ENCODE measurements around the gene RIMKLA. TPM values are rescaled to one million over a fixed set of nuclear protein-coding genes. Genes with fewer than 3 reads are reported as not detected.

RIMKLA gene
- total RNA-seq, 1 experiment from 2014 or later, result 0.85 TPM

DNA sequence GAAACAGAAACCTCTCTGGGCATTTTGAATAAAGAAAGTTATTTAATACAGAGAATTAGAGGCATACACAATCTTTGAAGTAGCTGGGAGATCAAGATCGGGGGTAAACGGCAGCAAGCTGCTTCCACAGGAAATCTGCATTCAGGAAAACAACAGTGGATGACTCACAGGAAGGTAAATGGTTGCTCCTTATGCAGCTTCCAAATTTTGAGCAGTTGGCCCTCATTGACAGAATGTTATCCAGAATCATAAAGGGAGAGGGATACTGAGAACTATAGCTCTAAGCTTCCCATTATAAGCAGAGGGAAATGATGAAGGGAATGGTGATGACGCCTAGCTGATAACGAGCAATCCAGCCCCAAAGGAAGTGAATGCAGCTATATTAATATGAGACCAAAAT lies 46.6 kb downstream of the RIMKLA start:
- no peak for DNase-seq (ENCODE audit: low spot score)

DNA sequence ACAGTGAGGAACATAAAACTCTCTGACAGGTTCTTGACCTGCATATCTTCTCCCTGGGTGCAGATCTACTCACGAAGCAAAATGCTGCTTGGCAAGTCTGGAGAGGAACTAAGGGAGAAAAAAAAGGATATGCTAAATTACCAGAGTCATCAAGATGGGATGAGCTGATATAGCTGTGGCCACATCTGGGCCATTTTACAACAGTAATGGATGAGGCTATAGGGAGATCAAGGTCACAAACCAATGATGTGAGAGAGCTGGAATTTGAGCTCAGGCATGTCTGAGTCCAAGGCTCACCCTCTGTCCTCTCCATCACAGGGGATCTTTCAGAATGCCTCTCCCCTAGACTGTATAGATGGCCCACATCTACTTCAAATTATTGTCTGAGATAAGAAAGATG lies 49.0 kb downstream of the RIMKLA start:
- DNase-seq (ENCODE audit: low spot score), result no peak

DNA sequence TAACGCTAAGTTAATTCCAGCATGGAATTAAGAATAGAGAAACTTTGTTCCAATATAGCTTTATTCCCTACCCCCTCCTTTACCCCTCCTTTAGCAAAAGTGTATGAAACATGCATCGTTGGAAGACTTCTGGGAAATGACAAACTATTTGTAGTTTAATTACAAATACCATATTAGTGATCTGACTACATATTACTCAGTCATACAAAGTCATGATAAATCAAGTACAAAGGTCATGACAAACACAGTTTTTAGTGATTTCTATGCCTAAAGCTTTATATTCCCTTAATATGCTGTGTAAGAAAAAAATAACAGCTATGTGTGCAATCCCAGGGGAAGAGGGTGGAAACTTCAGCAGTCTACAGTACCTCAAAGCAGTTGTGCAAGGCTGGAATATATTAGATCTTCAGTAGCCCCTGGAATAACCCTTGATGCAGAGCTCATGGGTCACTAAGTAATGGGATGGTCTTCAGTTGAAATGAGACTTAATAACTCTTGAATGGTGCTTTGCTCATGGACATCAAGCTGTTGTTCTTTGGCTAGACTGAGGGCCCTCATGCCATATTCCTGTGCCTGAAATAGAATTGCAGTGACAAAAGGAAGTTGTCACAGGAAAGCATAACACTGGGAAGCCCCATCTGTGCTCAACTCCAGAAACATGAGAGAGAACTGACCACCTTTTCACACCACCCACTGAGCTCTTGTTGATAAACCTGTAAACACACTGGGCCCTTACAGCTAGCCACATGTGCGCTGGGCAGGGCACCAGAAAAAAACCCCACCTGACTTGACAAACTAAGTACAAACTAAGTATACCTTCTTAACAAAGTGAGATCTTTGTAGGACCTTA lies 49.9 kb downstream of the RIMKLA start:
- no peak for DNase-seq (ENCODE audit: low spot score)

DNA sequence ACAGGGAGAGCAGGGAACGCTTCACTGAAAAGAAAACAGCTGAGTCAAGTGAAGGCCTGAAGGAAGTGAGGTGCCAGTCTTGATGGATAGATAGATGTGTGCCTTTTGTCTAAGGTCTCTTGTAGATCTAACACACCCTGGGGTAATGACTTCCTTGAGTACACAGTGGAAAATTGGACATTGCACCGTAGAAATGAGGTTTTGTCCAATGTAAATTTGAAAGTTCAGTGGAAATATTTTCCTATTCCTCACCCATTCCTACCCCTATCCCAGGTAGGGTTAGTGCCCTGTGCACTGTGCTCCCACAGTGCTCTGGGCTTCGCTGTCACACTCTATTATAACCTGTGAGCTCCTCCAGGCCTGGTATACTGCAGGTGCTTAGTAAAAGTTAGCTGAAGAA lies 50.9 kb downstream of the RIMKLA start:
- no peak for DNase-seq (ENCODE audit: low spot score)

DNA sequence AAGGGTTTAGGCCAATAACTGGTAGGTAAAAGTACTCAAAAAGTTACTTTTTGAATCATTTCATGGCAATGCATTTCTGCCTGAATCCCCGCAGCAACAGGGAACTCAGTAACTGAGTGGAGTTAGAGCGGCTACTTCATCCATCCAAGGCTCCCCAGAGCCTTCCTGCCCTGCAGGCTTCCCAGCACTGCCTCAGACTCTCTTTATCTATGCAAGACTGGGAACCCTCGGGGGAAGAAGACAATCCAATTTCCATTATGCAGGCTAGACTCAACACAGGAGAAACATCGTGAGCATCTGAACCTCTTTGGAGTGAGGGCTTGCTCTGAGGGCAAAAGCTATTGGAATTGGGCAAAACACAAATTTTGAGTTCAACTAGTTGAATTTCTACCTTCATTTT lies 52.1 kb downstream of the RIMKLA start:
- DNase-seq (ENCODE audit: low spot score), result no peak

DNA sequence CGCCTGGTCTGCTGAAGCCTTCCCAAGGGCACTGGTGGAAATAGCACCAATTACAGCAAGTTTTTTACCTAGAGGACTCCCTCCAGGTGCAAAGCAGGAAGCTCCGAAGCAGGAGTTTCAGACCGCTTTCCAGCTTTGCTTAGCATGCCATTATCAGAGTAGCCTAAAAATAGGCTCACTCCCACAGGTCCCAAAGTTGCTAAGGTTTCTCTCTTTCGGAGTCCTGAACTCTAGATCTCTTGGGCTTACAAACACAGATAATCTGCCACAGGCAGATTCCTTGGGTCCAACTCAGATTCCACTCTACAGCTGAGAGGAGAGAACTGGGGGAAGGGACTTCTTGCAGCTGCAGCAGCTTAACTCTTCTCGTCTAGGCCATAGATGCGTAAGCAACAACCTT lies 52.8 kb downstream of the RIMKLA start:
- no peak for DNase-seq (ENCODE audit: low spot score)

DNA sequence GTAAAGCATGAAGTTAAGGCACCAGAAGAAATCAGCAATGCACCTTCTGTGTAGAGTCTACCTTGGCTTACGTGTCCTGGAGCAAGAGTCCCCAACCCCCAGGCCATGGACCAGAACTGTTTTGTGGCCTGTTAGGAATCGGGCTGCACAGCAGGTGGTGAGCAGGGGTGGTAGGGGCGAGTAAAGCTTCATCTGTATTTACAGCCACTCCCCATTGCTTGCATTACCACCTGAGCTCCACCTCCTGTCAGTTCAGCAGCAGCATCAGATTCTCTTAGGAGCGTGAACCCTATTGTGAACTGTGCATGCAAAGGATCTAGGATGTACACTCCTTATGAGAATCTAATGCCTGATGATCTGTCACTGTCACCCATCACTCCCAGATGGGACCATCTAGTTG lies 53.7 kb downstream of the RIMKLA start:
- DNase-seq (ENCODE audit: low spot score), result no peak

DNA sequence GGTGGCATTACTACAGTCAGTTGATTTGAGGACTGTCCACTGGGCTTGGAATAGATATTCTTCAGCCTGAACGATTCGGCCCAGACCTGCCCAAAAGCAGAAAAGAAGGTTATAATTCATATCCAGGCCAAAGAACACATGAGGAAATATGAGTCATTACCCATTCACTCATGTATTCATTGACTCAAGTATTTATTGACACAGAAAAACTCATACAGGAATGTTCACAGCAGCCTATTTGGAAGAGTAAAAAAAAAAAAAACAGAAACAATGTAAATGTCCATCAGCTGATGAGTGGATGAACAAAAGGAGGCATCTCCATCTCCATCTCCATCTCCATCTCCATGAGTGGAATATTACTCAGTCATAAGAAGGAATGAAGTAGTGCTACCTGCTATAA lies 59.3 kb downstream of the RIMKLA start:
- no peak for DNase-seq (ENCODE audit: low spot score)

DNA sequence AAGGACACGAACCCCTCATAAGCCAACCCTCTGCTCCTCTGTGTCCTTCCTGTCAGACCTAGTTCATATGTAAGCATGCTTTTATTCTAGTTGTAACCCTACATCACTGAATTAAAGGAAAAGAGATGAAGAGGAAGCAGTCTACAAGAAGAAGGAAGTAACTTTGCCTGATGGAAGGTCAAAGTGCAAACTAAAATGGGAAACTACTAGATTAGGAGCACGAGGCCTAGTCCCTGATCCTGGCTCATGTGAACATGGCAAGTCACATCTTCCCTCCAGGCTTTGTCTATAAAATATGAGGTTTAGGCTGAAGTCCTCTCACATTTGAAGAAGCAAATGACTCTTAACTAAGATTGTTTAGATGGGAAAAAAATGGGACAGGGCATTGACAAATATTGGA lies 62.1 kb downstream of the RIMKLA start:
- DNase-seq (ENCODE audit: low spot score), result no peak

DNA sequence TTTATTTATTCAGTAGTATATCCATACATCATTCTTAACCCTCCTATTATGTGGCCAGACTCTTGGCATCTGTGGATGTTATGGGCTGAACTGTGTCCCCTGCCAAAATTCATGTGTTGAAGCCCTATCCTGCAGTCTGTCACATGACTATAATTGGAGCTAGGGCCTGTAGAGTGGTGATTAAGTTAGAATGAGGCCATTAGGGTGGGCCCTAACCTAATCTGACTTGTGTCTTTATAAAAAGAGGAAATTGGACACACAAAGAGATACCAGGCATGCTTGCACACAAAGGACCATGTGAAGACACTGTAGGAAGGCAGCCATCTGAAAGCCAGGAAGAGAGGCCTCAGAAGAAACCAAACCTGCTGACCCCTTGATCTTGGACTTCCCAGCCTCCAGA lies 68.7 kb downstream of the RIMKLA start:
- no peak for DNase-seq (ENCODE audit: low spot score)

DNA sequence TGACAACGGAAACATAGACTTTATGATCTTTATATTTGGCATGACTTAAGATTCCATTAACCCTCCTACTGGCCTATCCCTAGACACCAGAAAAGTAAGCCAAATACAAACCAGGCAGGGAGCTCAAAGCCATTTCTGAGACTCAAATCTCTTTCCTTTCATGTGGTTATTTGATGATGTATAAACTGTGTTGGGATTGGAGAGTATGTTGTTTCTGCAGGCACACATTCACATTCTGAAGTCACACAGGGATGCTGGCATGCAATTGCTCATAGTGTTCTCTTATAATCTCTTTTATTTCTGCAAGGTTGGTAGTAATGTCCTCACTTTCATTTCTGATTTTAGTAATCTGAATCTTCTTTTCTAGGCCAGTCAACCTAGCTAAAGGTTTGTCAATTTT lies 69.5 kb downstream of the RIMKLA start:
- DNase-seq (ENCODE audit: low spot score), result no peak

DNA sequence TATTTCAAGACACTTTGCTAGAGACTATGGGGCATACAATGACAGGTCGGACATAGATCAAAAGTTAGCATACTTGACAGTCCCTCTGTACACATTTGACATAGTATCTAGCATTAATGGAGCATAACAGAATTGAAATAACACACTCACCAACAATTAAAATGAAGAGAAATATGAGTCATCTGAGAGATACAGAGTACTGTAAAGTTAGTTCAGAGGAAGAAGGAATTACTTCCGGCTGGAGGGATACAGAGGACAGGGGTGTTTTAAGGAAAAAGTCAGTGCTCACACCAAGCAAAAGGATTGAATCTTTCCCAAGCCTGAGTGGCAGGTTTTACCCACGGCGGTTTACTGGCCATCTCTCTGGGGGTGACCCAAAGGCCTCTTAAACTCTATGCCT lies 72.8 kb downstream of the RIMKLA start:
- no peak for DNase-seq (ENCODE audit: low spot score)

DNA sequence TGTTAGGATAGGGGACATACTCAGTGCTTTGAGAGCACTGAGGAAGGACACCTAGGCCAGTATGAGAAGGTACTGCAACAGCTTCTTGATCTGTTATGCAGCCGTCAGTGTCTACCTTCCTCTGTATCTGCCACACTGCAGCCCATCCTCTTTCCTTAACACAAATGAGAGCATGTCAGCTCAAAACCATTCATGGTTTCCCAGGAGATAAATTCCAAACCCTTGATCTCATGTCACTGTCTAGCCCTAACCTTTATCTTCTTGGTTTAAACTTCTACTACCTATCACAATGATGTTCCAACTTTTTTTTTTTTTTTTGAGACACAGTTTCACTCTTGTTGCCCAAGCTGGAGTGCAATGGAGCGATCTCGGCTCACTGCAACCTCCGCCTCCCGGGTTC lies 73.8 kb downstream of the RIMKLA start:
- no peak for DNase-seq (ENCODE audit: low spot score)

DNA sequence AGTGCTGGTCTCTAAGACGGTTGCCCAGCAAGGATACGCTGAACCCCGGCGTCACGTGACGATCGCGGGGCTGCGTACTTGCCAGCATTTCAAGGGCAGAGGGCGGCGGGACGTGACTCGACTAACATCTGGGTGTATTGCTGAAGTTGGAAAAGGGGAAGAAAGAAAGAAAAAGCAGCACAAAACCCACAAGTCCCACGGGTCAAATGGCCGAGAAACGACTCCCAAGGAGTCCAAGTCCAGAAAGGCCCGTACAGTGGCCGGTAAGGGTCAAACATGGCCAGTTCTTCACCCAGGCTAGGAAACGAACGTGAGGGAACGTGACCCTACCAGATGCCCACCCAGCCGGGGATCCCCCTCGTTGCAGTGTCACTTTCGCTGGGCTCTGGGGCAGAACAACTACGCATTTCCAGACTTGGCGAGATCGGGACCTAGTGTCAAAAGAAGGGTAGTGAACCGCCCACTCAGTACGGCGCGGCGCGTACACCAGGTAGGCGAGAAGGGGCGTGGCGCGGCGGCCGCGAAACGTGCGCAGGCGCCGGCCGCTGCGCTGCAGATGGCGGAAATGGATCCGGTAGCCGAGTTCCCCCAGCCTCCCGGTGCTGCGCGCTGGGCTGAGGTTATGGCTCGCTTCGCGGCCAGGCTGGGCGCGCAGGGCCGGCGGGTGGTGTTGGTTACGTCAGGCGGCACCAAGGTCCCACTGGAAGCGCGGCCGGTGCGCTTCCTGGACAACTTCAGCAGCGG lies 75.6 kb downstream of the RIMKLA start, which contains the start of the genes PPCS and ZMYND12:
Gene PPCS (plus strand): TSS at position 534 of the 744 bp plus-strand sequence. CDS start 23 bp downstream, at position 557.
Gene ZMYND12 (minus strand): TSS at position 13 of the 744 bp plus-strand sequence. CDS start 25 bp downstream, outside the sequence.
- DNase-seq (ENCODE audit: low spot score), result peak; percentile 84

DNA sequence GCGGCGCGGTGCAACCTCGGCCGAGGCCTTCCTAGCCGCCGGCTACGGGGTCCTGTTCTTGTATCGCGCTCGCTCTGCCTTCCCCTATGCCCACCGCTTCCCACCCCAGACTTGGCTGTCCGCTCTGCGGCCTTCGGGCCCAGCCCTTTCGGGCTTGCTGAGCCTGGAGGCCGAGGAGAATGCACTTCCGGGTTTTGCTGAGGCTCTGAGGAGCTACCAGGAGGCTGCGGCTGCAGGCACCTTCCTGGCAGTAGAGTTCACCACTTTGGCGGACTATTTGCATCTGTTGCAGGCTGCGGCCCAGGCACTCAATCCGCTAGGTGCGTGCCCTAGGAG lies 76.1 kb downstream of the RIMKLA start:
- DNase-seq (ENCODE audit: low spot score), result peak; percentile 36

DNA sequence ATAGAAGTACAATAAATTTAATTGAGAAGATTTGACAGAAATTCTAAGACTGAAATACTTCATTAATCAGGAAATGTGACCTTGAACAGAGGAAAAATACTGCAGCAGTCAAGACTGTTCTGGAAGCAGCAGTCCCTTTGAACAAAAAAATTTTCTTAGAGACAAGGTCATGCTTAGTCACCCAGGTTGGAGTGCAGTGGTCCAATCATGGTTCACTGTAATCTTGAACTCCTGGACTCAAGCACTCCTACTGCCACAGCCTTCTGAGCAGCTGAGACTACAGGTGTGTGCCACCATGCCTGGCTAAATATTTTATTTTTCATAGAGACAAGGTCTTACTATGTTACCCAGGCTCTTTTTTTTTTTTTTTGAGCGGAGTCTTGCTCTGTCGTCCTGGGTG lies 80.6 kb downstream of the RIMKLA start:
- no peak for DNase-seq (ENCODE audit: low spot score)

DNA sequence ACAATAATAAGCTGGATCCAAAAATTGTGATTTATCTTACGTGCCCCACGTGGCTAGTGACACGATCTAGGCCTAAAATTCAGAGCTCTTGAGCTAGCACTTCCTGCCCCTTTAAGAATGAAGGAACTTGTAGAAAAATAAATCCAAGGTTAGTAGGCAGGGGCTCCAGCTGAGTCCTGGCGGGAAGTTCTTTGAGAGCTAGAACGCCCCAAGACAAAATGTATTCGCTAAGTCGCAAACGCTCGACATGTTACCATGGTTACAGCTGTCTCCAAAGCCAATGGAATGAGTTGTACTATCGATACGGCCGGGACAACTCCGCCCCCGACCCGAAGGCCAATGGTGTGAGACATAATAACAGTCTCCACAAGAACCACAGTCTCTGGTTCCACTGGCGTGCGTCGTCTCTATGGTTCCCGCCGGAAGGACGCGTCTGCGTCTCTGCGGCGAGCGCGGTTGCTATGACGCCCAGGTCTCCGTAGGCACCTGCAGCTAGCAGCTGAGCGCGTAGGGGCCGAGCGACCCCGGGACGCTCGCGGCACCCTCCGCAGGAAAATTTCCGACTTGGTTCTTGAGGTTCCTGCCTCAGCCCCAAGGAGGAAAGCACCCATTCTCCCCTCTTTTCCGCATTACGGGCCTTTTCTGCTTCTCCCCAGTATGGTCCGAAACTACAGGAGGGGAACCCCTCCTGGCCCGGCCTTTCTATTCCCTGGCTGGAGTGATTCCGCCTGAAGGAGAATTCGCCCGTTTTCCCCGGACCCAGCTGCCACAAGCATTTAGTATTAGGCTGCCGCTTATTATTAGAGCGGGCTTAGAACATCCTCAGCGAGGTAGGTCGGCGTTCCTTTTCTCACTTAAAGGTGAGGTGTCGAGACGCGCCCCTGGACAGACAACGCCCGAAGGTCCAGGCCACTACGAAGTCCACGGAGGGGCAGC lies 82.5 kb downstream of the RIMKLA start, which contains the start of gene CCDC30:
Gene CCDC30 (plus strand): TSS at position 459 of the 936 bp plus-strand sequence. CDS start 17,266 bp downstream, outside the sequence.
- DNase-seq (ENCODE audit: low spot score), result peak; percentile 100

DNA sequence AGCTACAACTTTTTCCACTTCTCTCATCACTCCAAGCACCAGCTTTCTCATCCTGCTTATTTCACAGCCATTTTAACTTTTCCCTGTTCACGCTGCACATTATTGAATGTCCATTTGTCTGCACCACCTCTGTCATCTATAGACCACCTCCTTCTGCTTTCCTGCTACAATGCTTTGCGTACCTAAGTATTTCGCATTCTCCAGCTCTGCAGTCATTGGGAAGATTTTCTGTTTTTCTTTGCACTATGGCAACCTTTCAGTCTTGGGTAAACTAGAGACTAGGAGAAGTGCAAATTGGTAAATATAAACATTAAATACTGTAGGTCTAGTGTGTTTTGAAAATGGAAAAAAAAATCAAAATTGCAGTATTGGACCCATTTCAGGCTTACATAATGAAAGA lies 83.3 kb downstream of the RIMKLA start:
- no peak for DNase-seq (ENCODE audit: low spot score)

DNA sequence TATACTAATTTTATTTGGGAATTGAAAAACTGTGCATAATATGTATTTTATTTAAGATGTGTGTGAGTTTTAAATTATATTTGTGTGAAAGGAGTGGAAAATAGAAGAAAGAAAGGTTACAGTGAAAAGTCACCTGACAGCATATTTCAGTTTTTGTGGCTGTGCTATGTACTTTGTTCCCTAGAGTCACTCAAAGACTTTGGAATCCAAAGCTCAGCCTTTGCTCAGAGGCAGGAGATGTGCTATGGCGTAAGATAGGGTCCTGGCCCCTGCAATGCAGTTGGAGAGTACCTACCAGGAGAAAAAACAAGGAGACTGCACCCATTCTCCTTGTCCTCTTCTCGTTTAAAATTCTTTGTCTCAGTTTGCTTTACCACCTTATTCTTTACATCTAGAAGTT lies 85.4 kb downstream of the RIMKLA start:
- DNase-seq (ENCODE audit: low spot score), result no peak

DNA sequence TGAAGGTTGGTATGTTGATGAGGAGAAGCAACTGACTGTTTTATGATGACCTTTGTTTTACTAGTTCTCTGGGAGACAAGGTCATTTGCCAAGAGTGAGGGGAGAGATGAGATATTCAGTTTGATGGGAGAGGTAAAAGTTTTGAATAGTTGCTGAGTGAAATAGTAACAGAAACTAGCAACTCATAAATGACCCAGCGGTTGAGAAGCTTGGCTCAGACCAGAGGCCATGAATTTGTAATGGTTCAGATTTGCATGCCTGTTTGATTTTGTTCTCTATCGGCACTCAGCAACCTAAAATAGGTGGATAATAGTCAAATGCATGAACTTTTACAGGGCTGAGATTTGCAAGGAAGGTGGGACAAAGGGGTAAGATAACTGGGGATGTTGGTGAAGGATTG lies 89.1 kb downstream of the RIMKLA start:
- no peak for DNase-seq (ENCODE audit: low spot score)

Measured in H4 (cell line).